Measurements from ENCODE around the gene SEH1L.

DNA sequence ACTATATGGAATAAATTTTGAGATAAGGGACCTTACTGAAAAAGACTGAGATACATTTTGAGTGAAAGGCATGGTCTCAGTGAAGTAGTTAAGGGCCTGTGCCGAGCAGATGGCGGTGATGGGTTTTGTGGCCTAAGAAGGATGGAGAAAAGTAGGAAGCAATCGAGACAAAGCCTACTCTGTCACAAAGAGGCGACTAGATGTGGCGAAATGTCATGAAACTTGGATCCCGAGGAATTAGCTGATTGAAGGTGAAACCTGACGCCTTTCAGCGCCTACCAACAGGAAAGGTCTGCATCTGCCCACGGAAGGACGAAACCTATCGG is 42.8 kb downstream of the SEH1L start:
- TF ChIP-seq, protein P1, sequence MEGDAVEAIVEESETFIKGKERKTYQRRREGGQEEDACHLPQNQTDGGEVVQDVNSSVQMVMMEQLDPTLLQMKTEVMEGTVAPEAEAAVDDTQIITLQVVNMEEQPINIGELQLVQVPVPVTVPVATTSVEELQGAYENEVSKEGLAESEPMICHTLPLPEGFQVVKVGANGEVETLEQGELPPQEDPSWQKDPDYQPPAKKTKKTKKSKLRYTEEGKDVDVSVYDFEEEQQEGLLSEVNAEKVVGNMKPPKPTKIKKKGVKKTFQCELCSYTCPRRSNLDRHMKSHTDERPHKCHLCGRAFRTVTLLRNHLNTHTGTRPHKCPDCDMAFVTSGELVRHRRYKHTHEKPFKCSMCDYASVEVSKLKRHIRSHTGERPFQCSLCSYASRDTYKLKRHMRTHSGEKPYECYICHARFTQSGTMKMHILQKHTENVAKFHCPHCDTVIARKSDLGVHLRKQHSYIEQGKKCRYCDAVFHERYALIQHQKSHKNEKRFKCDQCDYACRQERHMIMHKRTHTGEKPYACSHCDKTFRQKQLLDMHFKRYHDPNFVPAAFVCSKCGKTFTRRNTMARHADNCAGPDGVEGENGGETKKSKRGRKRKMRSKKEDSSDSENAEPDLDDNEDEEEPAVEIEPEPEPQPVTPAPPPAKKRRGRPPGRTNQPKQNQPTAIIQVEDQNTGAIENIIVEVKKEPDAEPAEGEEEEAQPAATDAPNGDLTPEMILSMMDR (IDR thresholded peaks at IDR 0.05): no peak
- no peak for TF ChIP-seq POLR2AphosphoS5 (IDR thresholded peaks at IDR 0.05; ENCODE audit: insufficient read depth in 1 of 2, low read depth in 1 of 2)

All from vagina (tissue), 2 donors.